Gastroesophageal sphincter (tissue), 4 donors: ENCODE data around the gene UROC1. TPM values are rescaled to one million over a fixed set of nuclear protein-coding genes. Genes with fewer than 3 reads are reported as not detected.

Source experiments
- ATAC-seq: fragments of 150-250 bp; one replicate; pipeline ENCODE4 v1.9.1; 2016; ENCODE audit warnings: mild to moderate bottlenecking, moderate library complexity
- H3K27ac ChIP-seq, 4 donors: fragments of 200-600 bp; sonication (generic) in 3 of 4; 1 replicate in 3 of 4; 2 replicates in 1 of 4; pipeline ENCODE4 v1.5.1; 2016 to 2019
- H3K27me3 ChIP-seq: fragments of 200-600 bp; sonication (generic); one replicate; pipeline ENCODE4 v1.5.1; 2019
- H3K36me3 ChIP-seq, 2 donors: fragments of 200-600 bp; sonication (generic); one replicate each; pipeline ENCODE4 v1.5.1; 2019; ENCODE audit warnings: control low read depth in 1 of 2
- H3K4me1 ChIP-seq, 3 donors: fragments of 200-600 bp; sonication (generic); 1 replicate in 2 of 3; 2 replicates in 1 of 3; pipeline ENCODE4 v1.5.1; 2016 to 2019; ENCODE audit warnings: control low read depth in 2 of 3
- H3K4me3 ChIP-seq, 2 donors: fragments of 200-600 bp; sonication (generic); one replicate each; pipeline ENCODE4 v1.5.1; 2019; ENCODE audit warnings: mild to moderate bottlenecking in 1 of 2, moderate library complexity in 1 of 2
- H3K9me3 ChIP-seq, 3 donors: fragments of 200-600 bp; sonication (generic); one replicate each; pipeline ENCODE4 v1.5.1; 2017 to 2019; ENCODE audit warnings: control low read depth in 2 of 3
- CTCF ChIP-seq, 4 experiments: fragments of 200-600 bp in 2 of 4; fragments of 450-650 bp in 2 of 4; sonication (generic) in 1 of 4; IDR thresholded peaks; one replicate each; pipeline ENCODE4 v1.5.1; 2017 to 2019; ENCODE audit warnings: antibody characterized with exemption in 4 of 4, mild to moderate bottlenecking in 2 of 4, moderate library complexity in 2 of 4
- EP300 ChIP-seq: sonication (generic); formaldehyde crosslinking; IDR thresholded peaks from one replicate; pipeline ENCODE4 v1.6.1; 2017; ENCODE audit warnings: antibody characterized with exemption, mild to moderate bottlenecking
- POLR2A ChIP-seq, 2 donors: fragments of 450-650 bp; IDR thresholded peaks; one replicate each; pipeline ENCODE4 v1.6.1; 2017; ENCODE audit warnings: antibody characterized with exemption in 2 of 2, mild to moderate bottlenecking in 2 of 2, moderate library complexity in 1 of 2
- POLR2AphosphoS5 ChIP-seq: sonication (generic); formaldehyde crosslinking; IDR thresholded peaks from one replicate; pipeline ENCODE4 v1.6.1; 2017; ENCODE audit warnings: antibody characterized with exemption
- WGBS, 2 donors: methylation state at CpG; one replicate each; pipeline ENCODE4 v1.1.5; 2018; ENCODE audit warnings: low coverage in 1 of 2; 5-methylcytosine and 5-hydroxymethylcytosine counted together
- total RNA-seq, 4 donors: library from RNA; depleted of rRNA; stranded (reverse); fragments of >200 nt; gene quantifications; one replicate each; pipeline ENCODE4 v1.1.0, GENCODE V29; 2016

UROC1 gene
- total RNA-seq, 4 donors from 2014 or later = not detected

GRCh38 chr3:126481808-126482502, 35.6 kb downstream of the UROC1 start:
- Histone ChIP-seq H3K27ac (no peak overlapping the region), H3K4me1 (peaks cover 0 to 2% (median 0%) of the 10 kb centered on the region in 3 donors), H3K36me3 (no peaks in the 10 kb centered on the region), H3K9me3 (no peaks in the 10 kb centered on the region), H3K4me3 (no peak overlapping the region), H3K27me3 (no peaks in the 10 kb centered on the region)
- ATAC-seq = peak; percentile 2
- WGBS, 2 donors = 83 to 93% methylated on average over 5 to 7 of the region's 16 CpGs
- TF ChIP-seq CTCF (IDR thresholded peaks at IDR 0.05) (no peak), POLR2A (IDR thresholded peaks at IDR 0.05) (no peak), POLR2AphosphoS5 (no peak), EP300 (no peak)

GRCh38 chr3:126480861-126481260, 36.7 kb downstream of the UROC1 start:
- no peaks in the 10 kb centered on the region for H3K36me3 ChIP-seq
- ATAC-seq = no peak
- H3K27ac ChIP-seq = no peak overlapping the region
- H3K4me3 ChIP-seq = no peak overlapping the region
- H3K4me1 ChIP-seq = peaks cover 0 to 9% (median 0%) of the 10 kb centered on the region in 3 donors
- TF ChIP-seq CTCF (IDR thresholded peaks at IDR 0.05) (no peak), POLR2A (IDR thresholded peaks at IDR 0.05) (no peak), POLR2AphosphoS5 (no peak), EP300 (no peak)
- WGBS, 2 donors = 0 to 47% methylated on average over 1 to 6 of the region's 8 CpGs
- no peaks in the 10 kb centered on the region for H3K9me3 ChIP-seq
- H3K27me3 ChIP-seq = no peaks in the 10 kb centered on the region

GRCh38 chr3:126480206-126480605, 37.4 kb downstream of the UROC1 start:
- 93% methylated on average over 3 of the region's 5 CpGs for WGBS, 2 donors
- Histone ChIP-seq H3K27me3 (no peaks in the 10 kb centered on the region), H3K4me1 (peaks cover 0 to 9% (median 0%) of the 10 kb centered on the region in 3 donors), H3K4me3 (no peak overlapping the region), H3K9me3 (no peaks in the 10 kb centered on the region), H3K36me3 (no peaks in the 10 kb centered on the region), H3K27ac (no peak overlapping the region)
- no peak for ATAC-seq
- no peak for TF ChIP-seq POLR2AphosphoS5
- TF ChIP-seq EP300 = no peak
- TF ChIP-seq POLR2A (IDR thresholded peaks at IDR 0.05) = no peak
- no peak for TF ChIP-seq CTCF (IDR thresholded peaks at IDR 0.05)

- TF ChIP-seq CTCF (IDR thresholded peaks at IDR 0.05) (no peak), EP300 (no peak), POLR2A (IDR thresholded peaks at IDR 0.05) (no peak), POLR2AphosphoS5 (no peak)
- no peak overlapping the region for H3K27ac ChIP-seq
- WGBS, 2 donors = 80 to 100% methylated on average over 1 of the region's 1 CpG
- no peaks in the 10 kb centered on the region for H3K9me3 ChIP-seq
- H3K4me3 ChIP-seq = no peak overlapping the region
- ATAC-seq = no peak
- H3K27me3 ChIP-seq = no peaks in the 10 kb centered on the region
- no peaks in the 10 kb centered on the region for H3K36me3 ChIP-seq
- peaks cover 0 to 13% (median 1%) of the 10 kb centered on the region in 3 donors for H3K4me1 ChIP-seq
These were observed 37.9 kb downstream of the UROC1 start for GRCh38 chr3:126479642-126480041.
